GM21526 (cell line): ENCODE measurements around the gene DNAJB13.
"Not testable (repeated sequence)": the region's sequence is repeated elsewhere in the genome, so short reads cannot be mapped to it uniquely, and the experiment has no call there.

ENCODE experiments used
- ATAC-seq: cut with Tn5 transposase; IDR thresholded peaks from one replicate; pipeline ENCODE4 v1.9.1; 2021; ENCODE audit warnings: moderate library complexity; ENCODE audit not compliant: unreplicated experiment, low FRiP score

The DNAJB13 gene

DNA sequence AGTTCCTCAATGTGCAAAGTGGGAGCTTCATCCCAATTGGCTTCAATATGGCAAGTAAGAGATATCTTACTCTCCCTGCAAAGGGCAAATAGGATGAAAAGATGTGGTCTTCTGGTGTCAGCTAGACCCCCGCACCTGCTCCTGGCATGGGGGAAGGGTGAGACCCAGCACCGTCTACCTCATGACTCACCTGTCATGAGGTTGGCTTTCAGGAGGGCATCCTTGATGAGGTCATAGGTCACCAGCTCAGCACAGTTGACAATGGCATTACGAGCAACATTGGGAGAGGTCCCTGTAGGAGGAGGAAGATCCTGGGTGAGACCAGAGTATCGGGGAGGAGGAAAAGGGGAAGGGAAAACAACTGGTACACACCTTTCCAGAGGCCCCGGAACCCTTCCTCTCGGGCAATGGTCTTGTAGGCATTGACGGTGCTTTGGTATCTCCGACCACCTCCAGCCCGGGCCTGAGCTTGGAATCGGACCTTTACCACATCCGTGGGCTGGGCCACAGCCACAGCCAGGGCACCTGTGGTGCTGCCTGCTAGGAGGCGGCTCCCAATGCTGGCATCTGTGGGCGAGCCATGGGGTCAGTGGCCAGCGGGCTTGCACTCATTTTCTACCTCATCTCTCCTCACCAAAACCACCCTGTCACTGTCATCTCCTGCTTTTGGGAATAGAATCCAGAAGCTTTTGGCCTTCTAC, 25.8 kb downstream of the DNAJB13 start:
- ATAC-seq = no peak

DNA sequence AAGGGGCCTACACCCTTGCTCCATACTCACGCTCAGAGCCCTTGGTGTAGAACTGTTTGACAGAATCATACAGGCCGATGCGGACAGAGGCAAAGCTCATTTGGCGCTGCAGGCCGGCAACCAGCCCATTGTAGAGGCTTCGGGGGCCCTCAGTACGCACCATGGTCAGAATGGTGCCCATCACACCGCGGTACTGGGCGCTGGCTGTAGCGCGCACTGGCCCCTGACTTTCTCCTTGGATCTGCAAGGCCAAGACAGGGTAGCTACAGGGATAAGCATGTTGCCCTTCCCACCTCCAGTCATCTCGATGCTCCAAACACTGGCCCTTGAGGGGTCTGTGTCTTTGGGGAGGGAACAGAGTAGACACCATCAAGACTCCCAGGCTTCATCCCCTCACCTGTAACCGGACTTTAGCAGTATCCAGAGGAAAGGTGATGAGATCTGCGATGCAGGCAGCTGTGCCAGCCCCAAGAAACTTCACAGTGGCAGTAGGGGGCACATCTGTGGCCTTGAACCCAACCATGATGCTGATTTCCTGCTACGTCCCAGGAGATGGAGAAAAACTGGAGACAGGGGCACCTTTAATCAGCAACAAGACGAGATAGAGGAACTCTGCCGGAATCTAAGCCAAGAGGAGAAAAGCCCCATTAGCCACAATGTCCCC, 27.2 kb downstream of the DNAJB13 start:
- ATAC-seq = no peak

- no peak for ATAC-seq
These were observed 27.8 kb downstream of the DNAJB13 start for GRCh38 chr11:73978576-73979086.

DNA sequence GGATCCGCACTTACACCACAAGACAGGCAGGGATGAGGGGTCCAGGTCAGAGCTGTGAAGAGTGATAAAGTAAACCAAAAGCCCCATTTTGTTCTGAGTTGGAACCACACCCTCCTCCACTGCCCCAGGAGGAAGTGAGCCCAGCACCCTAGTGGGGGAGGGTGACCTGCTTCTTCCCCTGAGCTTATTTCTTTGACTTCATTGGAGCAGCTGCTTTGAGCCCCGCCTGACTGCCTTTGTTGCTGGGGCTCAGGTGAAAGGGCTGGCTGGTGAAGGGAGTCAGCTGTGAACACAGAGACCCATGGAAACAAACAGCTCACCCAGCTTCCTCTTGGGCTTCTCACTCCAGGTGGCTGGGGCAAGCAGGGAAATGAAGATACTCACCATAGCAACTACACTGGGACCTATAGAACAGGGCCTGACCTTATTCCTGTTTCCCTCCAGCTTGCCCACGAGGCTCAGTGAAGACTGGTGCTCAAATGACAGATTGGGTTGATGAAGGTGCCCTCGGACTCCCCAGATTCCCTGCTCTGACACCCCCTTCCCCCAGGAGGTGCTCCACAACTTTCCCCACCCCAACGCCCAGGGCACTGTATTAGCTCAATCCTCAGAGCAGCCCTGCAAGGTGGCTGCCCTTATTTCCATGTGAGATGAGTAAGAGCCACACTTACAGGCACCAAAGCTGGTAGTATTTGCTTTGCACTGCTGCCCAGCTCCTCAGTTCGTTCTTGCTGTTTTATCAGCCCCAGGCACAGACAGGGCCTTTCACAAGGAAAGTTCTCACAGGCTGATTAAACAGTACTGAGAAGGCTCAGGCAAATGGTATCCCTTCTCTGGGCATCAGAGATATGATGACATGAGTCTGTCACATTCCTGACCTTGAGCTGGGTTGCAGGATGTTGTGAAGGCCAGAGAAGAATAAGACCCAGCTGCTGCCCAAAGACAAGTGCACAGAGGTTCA, 29.5 kb downstream of the DNAJB13 start:
- ATAC-seq = peak; percentile 41

DNA sequence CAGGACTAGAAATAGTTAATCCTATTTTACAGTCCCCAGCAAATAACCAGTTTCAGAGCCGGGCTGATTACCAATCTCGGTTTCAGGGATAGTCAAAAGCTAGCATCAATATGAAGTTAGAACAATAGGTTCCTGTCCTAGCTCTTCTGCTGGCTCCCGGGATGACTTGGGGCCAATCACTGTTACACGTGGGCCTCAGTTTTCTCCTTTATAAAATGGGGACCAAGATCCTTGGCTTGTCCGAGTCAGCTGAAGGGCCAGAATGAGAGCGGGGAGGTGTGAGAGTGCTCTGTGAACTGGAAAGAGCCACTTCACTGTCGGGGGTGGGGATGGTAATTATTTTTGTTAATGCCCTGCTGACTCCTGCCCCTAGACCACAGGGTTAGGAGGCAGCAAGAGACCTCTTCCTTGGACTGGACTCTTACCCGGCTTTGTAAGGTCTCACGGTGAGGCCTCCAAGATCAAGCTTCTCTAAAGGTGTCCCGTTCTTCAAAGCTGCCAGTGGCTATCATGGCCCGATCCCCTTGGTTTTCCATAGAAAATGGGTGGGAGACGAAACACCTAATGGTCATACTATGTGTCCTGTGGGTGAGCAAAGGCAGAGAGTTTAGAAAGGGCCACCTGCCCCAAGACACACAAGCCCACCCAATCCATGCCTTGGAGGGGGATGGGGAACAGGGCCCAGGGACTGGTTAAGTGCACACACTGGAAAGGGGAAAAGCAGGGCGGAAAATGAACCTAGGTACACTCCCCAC, 30.4 kb downstream of the DNAJB13 start:
- no peak for ATAC-seq

GRCh38 chr11:73982595-73982989, 31.8 kb downstream of the DNAJB13 start, which contains the start of gene UCP2:
UCP2 (minus strand) TSS chr11:73982843; CDS start chr11:73978378, 4,465 bp downstream.
- peak; percentile 35 for ATAC-seq

DNA sequence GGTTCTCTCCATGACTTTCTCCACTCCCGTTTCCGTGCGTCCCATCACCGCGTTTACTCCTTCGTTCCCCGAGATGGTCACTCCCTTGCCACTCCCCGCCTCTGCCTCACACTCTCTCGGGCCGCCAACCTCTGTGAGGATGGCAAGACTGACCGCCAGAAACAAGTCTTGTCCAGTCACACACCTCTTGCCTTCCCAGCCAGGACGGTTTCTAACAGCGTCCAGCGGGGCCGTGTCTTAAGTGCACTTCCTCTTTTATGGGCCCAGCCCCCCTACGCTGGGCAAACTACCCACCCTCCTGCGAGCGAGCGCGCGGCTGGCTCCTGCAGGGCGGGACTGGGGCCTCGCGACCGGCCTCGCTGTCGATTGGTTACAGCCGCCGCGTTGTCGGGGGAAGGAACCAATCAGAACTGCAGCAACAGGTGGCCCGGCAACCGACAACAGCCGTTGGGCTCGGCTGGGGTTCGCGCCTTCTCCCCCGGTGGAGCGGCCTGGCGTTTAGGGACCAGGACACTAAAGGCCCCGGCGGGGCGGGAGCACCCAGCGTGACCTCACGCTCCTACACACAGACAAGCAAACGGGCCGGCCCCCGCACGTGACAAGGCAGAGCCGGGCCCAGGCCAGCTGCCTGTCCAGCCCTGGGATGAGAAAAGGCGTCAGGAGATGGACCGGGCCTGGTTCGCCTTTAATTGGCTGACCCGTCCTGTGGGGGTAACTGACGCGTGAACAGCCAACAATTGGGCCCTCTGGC, 32.3 kb downstream of the DNAJB13 start:
- peak; percentile 61 for ATAC-seq

DNA sequence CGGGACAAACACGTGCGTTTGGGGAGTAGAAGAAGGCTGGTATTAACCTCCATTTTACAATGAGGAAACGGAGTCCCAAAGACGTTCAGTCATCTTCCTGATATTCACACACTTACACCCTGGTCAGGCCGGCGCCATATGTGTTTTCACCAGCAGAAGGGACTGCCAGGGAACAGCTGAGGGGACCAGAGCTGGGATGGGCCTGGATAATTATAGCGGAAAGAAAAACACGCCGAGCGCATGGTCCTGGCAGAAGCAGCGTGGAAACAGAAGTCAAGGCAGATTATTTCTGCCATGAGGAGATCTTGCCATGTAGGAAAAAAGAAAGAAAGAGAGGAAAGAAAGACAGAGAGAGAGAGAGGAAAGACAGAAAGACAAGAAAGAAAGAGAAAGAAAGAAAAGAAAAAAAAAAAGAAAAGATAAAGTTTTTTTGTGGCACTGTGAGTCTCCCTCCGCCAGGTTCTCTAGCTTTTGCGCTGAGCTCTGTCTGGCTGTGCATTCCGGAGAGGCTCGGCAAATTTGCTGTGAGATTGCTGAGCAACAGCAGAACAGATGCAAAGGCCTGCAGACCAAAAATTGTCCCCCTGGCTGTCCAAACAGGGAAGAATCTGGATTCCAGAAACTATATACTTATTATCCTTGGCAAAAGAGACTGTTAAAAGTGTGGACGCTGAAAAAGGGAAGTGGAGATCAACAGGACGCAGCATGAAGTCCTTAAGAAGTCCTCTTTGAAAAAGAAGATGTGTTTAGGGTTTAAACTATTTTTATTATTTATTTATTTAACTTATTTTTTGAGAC, 33.1 kb downstream of the DNAJB13 start:
- ATAC-seq = no peak

DNA sequence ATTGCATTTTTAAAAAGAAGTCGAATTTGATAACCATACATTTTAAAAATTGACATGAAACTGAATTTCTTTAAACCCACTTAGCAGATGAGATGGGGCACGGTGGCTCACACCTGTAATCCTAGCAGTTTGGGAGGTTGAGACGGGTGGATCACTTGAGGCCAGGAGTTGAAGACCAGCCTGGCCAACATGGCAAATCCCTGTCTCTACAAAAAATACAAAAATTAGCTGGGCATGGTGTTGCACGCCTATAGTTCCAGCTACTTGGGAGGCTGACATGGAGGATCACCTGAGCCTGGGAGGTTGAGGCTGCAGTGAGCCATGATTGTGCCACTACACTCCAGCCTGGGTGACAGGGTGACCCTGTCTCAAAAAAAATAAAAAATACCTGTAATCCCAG, 34.8 kb downstream of the DNAJB13 start:
- ATAC-seq = not testable (repeated sequence)

DNA sequence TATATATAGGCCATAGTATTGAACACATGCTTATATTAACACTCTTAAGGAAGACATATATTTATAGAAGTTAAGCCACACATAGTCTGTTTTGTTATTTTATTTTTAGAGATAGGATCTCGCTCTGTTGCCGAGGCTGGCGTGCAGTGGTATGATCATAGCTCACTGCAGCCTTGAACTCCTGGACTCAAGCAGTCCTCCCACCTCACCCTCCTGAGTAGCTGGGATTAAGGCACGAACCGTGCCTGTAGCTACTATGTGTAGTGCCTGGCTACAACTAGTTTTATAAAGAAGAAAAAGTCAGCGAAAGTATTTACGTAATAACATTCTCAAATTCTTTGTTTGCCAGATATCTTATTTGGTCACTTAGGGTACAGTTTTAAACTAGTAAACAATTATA, 37.4 kb downstream of the DNAJB13 start:
- no peak for ATAC-seq

DNA sequence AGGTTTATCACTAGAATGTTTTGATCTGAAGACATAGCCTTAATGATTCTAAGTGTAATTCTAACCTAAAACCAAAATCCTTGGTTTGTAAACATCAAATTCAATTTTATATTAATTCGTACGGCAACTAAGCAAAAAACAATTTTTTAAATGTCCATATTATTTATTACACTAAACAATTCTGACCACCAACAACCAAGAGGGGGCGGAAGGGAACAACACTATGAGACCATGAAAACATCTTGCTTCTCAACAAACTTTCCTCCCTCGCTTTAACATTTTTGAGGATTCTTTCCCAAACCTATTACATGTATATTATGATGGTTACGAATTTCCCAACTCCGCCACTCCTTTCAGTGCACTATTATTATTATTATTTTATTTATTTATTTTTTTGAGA, 38.3 kb downstream of the DNAJB13 start:
- ATAC-seq = no peak

- ATAC-seq = no peak
These were observed 39.9 kb downstream of the DNAJB13 start for GRCh38 chr11:73990730-73991129.

GRCh38 chr11:73991471-73992006, 40.7 kb downstream of the DNAJB13 start:
- ATAC-seq = no peak

DNA sequence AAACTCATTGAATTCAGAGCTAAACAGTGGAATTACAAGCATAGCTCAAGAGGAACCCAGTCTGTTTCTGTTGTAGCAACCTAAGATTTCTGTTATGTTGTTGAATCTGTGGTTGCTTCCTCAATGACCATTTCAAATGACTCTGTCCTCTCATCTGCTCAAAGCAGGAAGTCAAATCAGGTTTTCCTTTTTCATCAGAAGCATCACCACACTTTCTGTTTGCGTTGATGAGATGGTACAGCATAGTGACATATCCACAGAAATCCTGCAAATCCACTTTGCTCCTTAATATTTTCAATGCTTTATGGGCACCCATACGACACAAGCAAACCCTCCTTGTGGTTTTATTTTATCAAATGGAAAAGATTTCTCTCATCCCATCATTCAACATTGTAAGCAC, 44.4 kb downstream of the DNAJB13 start:
- no peak for ATAC-seq

DNA sequence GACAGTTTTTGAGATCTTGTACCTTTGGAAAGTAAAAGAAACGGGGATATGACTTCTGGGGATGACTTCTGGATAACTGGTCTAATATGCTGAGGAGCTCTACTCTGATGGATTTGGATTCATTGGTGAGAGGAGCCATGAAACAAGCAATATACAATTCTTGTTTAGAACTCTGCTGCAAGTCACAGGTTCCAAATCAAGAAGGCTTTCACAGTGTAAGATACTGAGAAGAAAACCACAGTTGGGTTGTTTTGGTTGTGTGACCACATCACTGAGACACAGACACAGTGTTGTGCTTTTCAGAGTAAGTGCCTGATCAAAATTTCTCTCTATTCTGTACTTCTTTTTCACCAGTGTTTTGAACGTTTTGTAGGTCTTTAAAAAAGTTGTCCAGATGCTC, 44.9 kb downstream of the DNAJB13 start:
- peak; percentile 50 for ATAC-seq

GRCh38 chr11:73996161-73996747, 45.4 kb downstream of the DNAJB13 start:
- ATAC-seq = no peak

GRCh38 chr11:73997120-73997770, 46.4 kb downstream of the DNAJB13 start:
- ATAC-seq = no peak
